Thyroid gland (tissue), 4 donors: ENCODE data around the gene ROGDI. TPM values are rescaled to one million over a fixed set of nuclear protein-coding genes. Genes with fewer than 3 reads are reported as not detected.

Experiments used
- DNase-seq, 2 donors: peaks; one replicate each; pipeline ENCODE4 v3.0.0-alpha.2; 2019
- H3K27ac ChIP-seq, 3 donors: fragments of 200-600 bp; sonication (generic); 1 replicate in 2 of 3; 2 replicates in 1 of 3; pipeline ENCODE4 v1.5.1; 2016 to 2019; ENCODE audit warnings: mild to moderate bottlenecking in 1 of 3, moderate library complexity in 1 of 3
- H3K27me3 ChIP-seq: fragments of 200-600 bp; sonication (generic); one replicate; pipeline ENCODE4 v1.5.1; 2019
- H3K36me3 ChIP-seq, 2 donors: fragments of 200-600 bp; sonication (generic); one replicate each; pipeline ENCODE4 v1.5.1; 2016 to 2019
- H3K4me1 ChIP-seq, 2 donors: fragments of 200-600 bp; sonication (generic); one replicate each; pipeline ENCODE4 v1.5.1; 2017 to 2019
- H3K4me3 ChIP-seq, 3 donors: fragments of 200-600 bp; sonication (generic); replicated peaks in 1 of 3; 1 replicate in 2 of 3; 2 replicates in 1 of 3; pipeline ENCODE4 v1.5.1; 2016; ENCODE audit warnings: mild to moderate bottlenecking in 1 of 3
- H3K9me3 ChIP-seq: fragments of 200-600 bp; sonication (generic); one replicate; pipeline ENCODE4 v1.5.1; 2017
- CTCF ChIP-seq, 6 experiments: fragments of 200-600 bp in 3 of 6; fragments of 450-650 bp in 3 of 6; sonication (generic) in 3 of 6; IDR thresholded peaks; one replicate each; pipeline ENCODE4 v1.5.1; 2016 to 2019; ENCODE audit warnings: antibody characterized with exemption in 6 of 6, mild to moderate bottlenecking in 2 of 6, inconsistent platforms in 1 of 6, moderate library complexity in 1 of 6
- POLR2A ChIP-seq, 2 donors: fragments of 450-650 bp; IDR thresholded peaks; one replicate each; pipeline ENCODE4 v1.6.1; 2017; ENCODE audit warnings: antibody characterized with exemption in 2 of 2, mild to moderate bottlenecking in 2 of 2, moderate library complexity in 1 of 2
- WGBS, 2 donors: methylation state at CpG; one replicate each; pipeline ENCODE4 v1.1.5; 2017; 5-methylcytosine and 5-hydroxymethylcytosine counted together
- intact Hi-C: fragments of 100-400 bp; cut with DNase I; formaldehyde crosslinking; loops from one replicate; pipeline ENCODE4 v1.15.1; 2023
- total RNA-seq, 4 donors: library from RNA; depleted of rRNA; stranded (reverse); fragments of >200 nt; gene quantifications; one replicate each; pipeline ENCODE4 v1.2.3, GENCODE V29; 2016

Gene ROGDI
- total RNA-seq, 4 donors from 2014 or later: 5.9 to 12.1 (median 8.4) TPM

GRCh38 chr16:4783251-4783950, 19.0 kb downstream of the ROGDI start:
- Histone ChIP-seq H3K27ac (no peak overlapping the region), H3K36me3 (no peaks in the 10 kb centered on the region), H3K4me1 (no peaks in the 10 kb centered on the region), H3K9me3 (no peaks in the 10 kb centered on the region), H3K27me3 (no peaks in the 10 kb centered on the region), H3K4me3 (no peak overlapping the region)
- intact Hi-C loops: no loop called here
- no peak for TF ChIP-seq CTCF (IDR thresholded peaks at IDR 0.05)
- no peak for TF ChIP-seq POLR2A (IDR thresholded peaks at IDR 0.05)
- no peak for DNase-seq
- WGBS, 2 donors: 84 to 92% methylated on average over 11 to 24 of the region's 25 CpGs

- WGBS, 2 donors: 87 to 89% methylated on average over 4 of the region's 4 CpGs
These were observed 22.2 kb downstream of the ROGDI start for GRCh38 chr16:4780235-4780634.

GRCh38 chr16:4778050-4778392, 24.4 kb downstream of the ROGDI start:
- Histone ChIP-seq H3K9me3 (no peaks in the 10 kb centered on the region), H3K27ac (no peak overlapping the region), H3K4me3 (no peak overlapping the region), H3K27me3 (no peaks in the 10 kb centered on the region), H3K36me3 (no peaks in the 10 kb centered on the region), H3K4me1 (no peaks in the 10 kb centered on the region)
- intact Hi-C loops: no loop called here
- no peak for DNase-seq
- no peak for TF ChIP-seq CTCF (IDR thresholded peaks at IDR 0.05)
- no peak for TF ChIP-seq POLR2A (IDR thresholded peaks at IDR 0.05)
- WGBS, 2 donors: 92 to 95% methylated on average over 5 of the region's 5 CpGs

More at GRCh38 chr16:4780235-4780634, 22.2 kb downstream of the ROGDI start:
- no peak for TF ChIP-seq CTCF (IDR thresholded peaks at IDR 0.05)
- TF ChIP-seq POLR2A (IDR thresholded peaks at IDR 0.05): no peak
- Histone ChIP-seq H3K4me3 (no peak overlapping the region), H3K9me3 (no peaks in the 10 kb centered on the region), H3K4me1 (no peaks in the 10 kb centered on the region), H3K27ac (no peak overlapping the region), H3K27me3 (no peaks in the 10 kb centered on the region), H3K36me3 (no peaks in the 10 kb centered on the region)
- intact Hi-C loops: no loop called here
- no peak for DNase-seq

- intact Hi-C loops: no loop called here
These were observed 24.9 kb downstream of the ROGDI start for GRCh38 chr16:4777339-4778049.

More at GRCh38 chr16:4777339-4778049, 24.9 kb downstream of the ROGDI start:
- H3K27me3 ChIP-seq: no peaks in the 10 kb centered on the region
- H3K27ac ChIP-seq: no peak overlapping the region
- no peak overlapping the region for H3K4me3 ChIP-seq
- WGBS, 2 donors: 81 to 86% methylated on average over 12 to 17 of the region's 17 CpGs
- H3K36me3 ChIP-seq: no peaks in the 10 kb centered on the region
- H3K9me3 ChIP-seq: no peaks in the 10 kb centered on the region
- no peak for TF ChIP-seq POLR2A (IDR thresholded peaks at IDR 0.05)
- TF ChIP-seq CTCF (IDR thresholded peaks at IDR 0.05): no peak
- no peaks in the 10 kb centered on the region for H3K4me1 ChIP-seq
- DNase-seq: no peak
